WTC11 (cell line): Measurements from ENCODE around the gene DNAJC7. TPM values are rescaled to one million over a fixed set of nuclear protein-coding genes. Genes with fewer than 3 reads are reported as not detected.

Experiments used
- ATAC-seq: fragments of 200-7000 bp; cut with Tn5 transposase; 2 replicates; pipeline ENCODE4 v1.10.0; 2021; ENCODE audit warnings: mild to moderate bottlenecking, moderate library complexity
- CTCF ChIA-PET: fragments of 300-600 bp; sonication (Branson Sonifier 250); formaldehyde crosslinking; loops from one replicate; lab custom pipeline; 2021; ENCODE audit warnings: antibody characterized with exemption; lab: Charles Lee
- POLR2A ChIA-PET: fragments of 350-600 bp; sonication (Branson Sonifier 250); formaldehyde crosslinking; loops from one replicate; lab custom pipeline; 2021; ENCODE audit warnings: antibody characterized with exemption; lab: Charles Lee
- DNase-seq: peaks from one replicate; pipeline ENCODE4 v3.0.0; 2021; ENCODE audit warnings: low spot score
- H3K27ac Mint-ChIP-seq: 2 replicates; pipeline ENCODE4 v1.8.0; 2021; ENCODE audit warnings: mixed read lengths
- H3K27me3 Mint-ChIP-seq: 2 replicates; pipeline ENCODE4 v1.8.0; 2021; ENCODE audit warnings: low read depth, mild to moderate bottlenecking, moderate library complexity, mixed read lengths
- H3K36me3 Mint-ChIP-seq: 2 replicates; pipeline ENCODE4 v1.8.0; 2021; ENCODE audit warnings: mixed read lengths
- H3K4me1 Mint-ChIP-seq: 2 replicates; pipeline ENCODE4 v1.8.0; 2022; ENCODE audit warnings: mixed read lengths
- H3K4me3 Mint-ChIP-seq: 2 replicates; pipeline ENCODE4 v1.8.0; 2021; ENCODE audit warnings: mild to moderate bottlenecking, moderate library complexity, mixed read lengths
- H3K9me3 Mint-ChIP-seq: 2 replicates; pipeline ENCODE4 v1.8.0; 2021; ENCODE audit warnings: mixed read lengths
- HMGA2 ChIP-seq: fragments of 250-450 bp; sonication (Bioruptor Pico); IDR thresholded peaks from 2 replicates; pipeline ENCODE4 v1.4.0; 2021; ENCODE audit warnings: mild to moderate bottlenecking, moderate library complexity
- MXD4 ChIP-seq: fragments of 250-450 bp; sonication (Bioruptor Pico); IDR thresholded peaks from 2 replicates; pipeline ENCODE4 v1.8.0; 2021; ENCODE audit warnings: mild to moderate bottlenecking, moderate library complexity, borderline replicate concordance
- RORB ChIP-seq: fragments of 250-450 bp; sonication (Bioruptor Pico); IDR thresholded peaks from 2 replicates; pipeline ENCODE4 v1.9.0; 2021; ENCODE audit warnings: mild to moderate bottlenecking
- TCF7 ChIP-seq: sonication (generic); formaldehyde crosslinking; IDR thresholded peaks from 2 replicates; pipeline ENCODE4 v1.8.0; 2022; ENCODE audit warnings: mild to moderate bottlenecking, low read depth, missing genetic modification reagents, moderate library complexity
- TEAD1 ChIP-seq: sonication (generic); formaldehyde crosslinking; IDR thresholded peaks from 2 replicates; pipeline ENCODE4 v1.8.0; 2022; ENCODE audit warnings: mild to moderate bottlenecking, missing genetic modification reagents
- TP53 ChIP-seq: sonication (generic); formaldehyde crosslinking; IDR thresholded peaks from 2 replicates; pipeline ENCODE4 v1.8.1; 2023; ENCODE audit warnings: mild to moderate bottlenecking, missing genetic modification reagents
- ZBTB21 ChIP-seq: sonication (generic); formaldehyde crosslinking; IDR thresholded peaks from 2 replicates; pipeline ENCODE4 v1.8.1; 2023; ENCODE audit warnings: mild to moderate bottlenecking, missing genetic modification reagents, borderline replicate concordance
- ZNF138 ChIP-seq: sonication (generic); formaldehyde crosslinking; conservative IDR thresholded peaks from 2 replicates; pipeline ENCODE4 v1.8.1; 2022; ENCODE audit warnings: mild to moderate bottlenecking, moderate library complexity, missing genetic modification reagents
- ZNF396 ChIP-seq: fragments of 250-450 bp; sonication (Bioruptor Pico); IDR thresholded peaks from 2 replicates; pipeline ENCODE4 v1.8.0; 2021; ENCODE audit warnings: mild to moderate bottlenecking, moderate library complexity, borderline replicate concordance
- ZNF416 ChIP-seq: fragments of 250-450 bp; sonication (Bioruptor Pico); IDR thresholded peaks from 2 replicates; pipeline ENCODE4 v1.9.0; 2021; ENCODE audit warnings: mild to moderate bottlenecking, inconsistent platforms
- ZNF423 ChIP-seq: fragments of 250-450 bp; sonication (Bioruptor Pico); IDR thresholded peaks from 2 replicates; pipeline ENCODE4 v2.1.2; 2022; ENCODE audit warnings: mild to moderate bottlenecking, moderate library complexity
- total RNA-seq: library from RNA; stranded (reverse); gene quantifications from 3 replicates; pipeline ENCODE4 v1.2.3, GENCODE V29; 2021
- TF ChIP-seq, protein P1 (sequence below): sonication (generic); formaldehyde crosslinking; IDR thresholded peaks from 2 replicates; pipeline ENCODE4 v1.8.1; 2022; ENCODE audit warnings: mild to moderate bottlenecking, moderate library complexity, missing genetic modification reagents
- TF ChIP-seq, protein P2 (sequence below): sonication (generic); formaldehyde crosslinking; conservative IDR thresholded peaks from 2 replicates; pipeline ENCODE4 v1.8.1; 2022; ENCODE audit warnings: mild to moderate bottlenecking, missing genetic modification reagents
- TF ChIP-seq, protein P3 (sequence below): fragments of 250-450 bp; sonication (Bioruptor Pico); conservative IDR thresholded peaks from 2 replicates; pipeline ENCODE4 v1.9.0; 2021; ENCODE audit warnings: mild to moderate bottlenecking
- TF ChIP-seq, protein P4 (sequence below): sonication (generic); formaldehyde crosslinking; IDR thresholded peaks from 2 replicates; pipeline ENCODE4 v1.8.0; 2022; ENCODE audit warnings: mild to moderate bottlenecking, missing genetic modification reagents
- TF ChIP-seq, protein P5 (sequence below): fragments of 250-450 bp; sonication (Bioruptor Pico); IDR thresholded peaks from 2 replicates; pipeline ENCODE4 v1.8.0; 2021; ENCODE audit warnings: mild to moderate bottlenecking
- TF ChIP-seq, protein P6 (sequence below): fragments of 250-450 bp; sonication (Bioruptor Pico); IDR thresholded peaks from 2 replicates; pipeline ENCODE4 v1.9.0; 2021; ENCODE audit warnings: mild to moderate bottlenecking
- TF ChIP-seq, protein P7 (sequence below): sonication (generic); formaldehyde crosslinking; IDR thresholded peaks from 2 replicates; pipeline ENCODE4 v1.8.0; 2022; ENCODE audit warnings: mild to moderate bottlenecking, missing genetic modification reagents

Gene DNAJC7
- total RNA-seq, 1 experiment from 2014 or later: 140 TPM

DNA sequence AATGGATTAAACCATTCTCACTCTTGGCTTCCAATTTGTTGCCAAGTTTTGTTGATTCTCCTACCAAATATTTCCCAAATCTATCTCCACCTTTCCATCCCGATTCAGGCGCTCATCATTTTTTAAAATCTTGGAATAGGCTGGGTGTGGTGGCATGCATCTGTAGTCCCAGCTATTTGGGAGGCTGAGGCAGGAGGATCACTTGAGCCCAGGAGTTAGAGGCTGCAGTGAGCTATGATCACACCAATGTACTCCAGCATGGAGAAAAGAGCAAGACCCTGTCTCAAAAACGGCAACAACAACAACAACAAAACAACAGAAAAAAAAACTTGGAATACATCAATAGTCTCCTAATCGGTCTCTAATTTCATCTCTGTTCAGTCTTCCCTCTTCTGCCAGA, 1.7 kb upstream of the DNAJC7 start (continued):
- TF ChIP-seq RORB (CRISPR knock-in tag) (no peak), HMGA2 (CRISPR knock-in tag) (no peak), ZNF138 (CRISPR knock-in tag) (no peak), ZBTB21 (no peak)

DNA sequence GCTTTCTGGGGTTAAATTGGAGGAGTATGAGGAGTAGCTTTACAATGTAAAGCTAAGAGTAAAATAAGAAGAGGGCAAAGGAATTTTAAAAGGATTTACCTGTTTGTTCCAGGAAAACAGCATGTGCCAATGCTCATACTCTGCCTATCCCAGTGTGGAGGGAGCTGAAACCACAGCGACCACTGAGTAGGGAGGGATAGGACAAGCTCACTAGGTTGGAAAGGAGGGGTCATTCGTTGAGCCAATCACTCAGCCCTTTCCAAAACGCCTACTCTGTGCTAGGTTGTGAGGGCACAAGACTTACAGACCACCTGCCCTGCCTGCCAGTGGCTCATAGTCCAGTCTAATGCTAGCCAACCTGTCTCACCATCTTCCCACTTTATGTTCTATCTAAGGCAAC, 1.1 kb upstream of the DNAJC7 start:
- Mint-ChIP-seq H3K36me3 (peaks cover 20% of the 10 kb centered on the region), H3K4me3 (peak overlapping the region; percentile 95), H3K27ac (peak overlapping the region; percentile 98), H3K9me3 (0 out of 2 replicates have a peak, but pooled peaks cover 4% of the 10 kb centered on the region), H3K27me3 (no peaks in the 10 kb centered on the region), H3K4me1 (peaks cover 42% of the 10 kb centered on the region)
- ATAC-seq: peak; percentile 52
- TF ChIP-seq, protein P1, sequence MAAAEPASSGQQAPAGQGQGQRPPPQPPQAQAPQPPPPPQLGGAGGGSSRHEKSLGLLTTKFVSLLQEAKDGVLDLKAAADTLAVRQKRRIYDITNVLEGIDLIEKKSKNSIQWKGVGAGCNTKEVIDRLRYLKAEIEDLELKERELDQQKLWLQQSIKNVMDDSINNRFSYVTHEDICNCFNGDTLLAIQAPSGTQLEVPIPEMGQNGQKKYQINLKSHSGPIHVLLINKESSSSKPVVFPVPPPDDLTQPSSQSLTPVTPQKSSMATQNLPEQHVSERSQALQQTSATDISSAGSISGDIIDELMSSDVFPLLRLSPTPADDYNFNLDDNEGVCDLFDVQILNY (CRISPR knock-in tag): no peak
- TF ChIP-seq, protein P2, sequence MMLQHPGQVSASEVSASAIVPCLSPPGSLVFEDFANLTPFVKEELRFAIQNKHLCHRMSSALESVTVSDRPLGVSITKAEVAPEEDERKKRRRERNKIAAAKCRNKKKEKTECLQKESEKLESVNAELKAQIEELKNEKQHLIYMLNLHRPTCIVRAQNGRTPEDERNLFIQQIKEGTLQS: no peak
- TF ChIP-seq TCF7 (CRISPR knock-in tag): no peak
- TF ChIP-seq, protein P3, sequence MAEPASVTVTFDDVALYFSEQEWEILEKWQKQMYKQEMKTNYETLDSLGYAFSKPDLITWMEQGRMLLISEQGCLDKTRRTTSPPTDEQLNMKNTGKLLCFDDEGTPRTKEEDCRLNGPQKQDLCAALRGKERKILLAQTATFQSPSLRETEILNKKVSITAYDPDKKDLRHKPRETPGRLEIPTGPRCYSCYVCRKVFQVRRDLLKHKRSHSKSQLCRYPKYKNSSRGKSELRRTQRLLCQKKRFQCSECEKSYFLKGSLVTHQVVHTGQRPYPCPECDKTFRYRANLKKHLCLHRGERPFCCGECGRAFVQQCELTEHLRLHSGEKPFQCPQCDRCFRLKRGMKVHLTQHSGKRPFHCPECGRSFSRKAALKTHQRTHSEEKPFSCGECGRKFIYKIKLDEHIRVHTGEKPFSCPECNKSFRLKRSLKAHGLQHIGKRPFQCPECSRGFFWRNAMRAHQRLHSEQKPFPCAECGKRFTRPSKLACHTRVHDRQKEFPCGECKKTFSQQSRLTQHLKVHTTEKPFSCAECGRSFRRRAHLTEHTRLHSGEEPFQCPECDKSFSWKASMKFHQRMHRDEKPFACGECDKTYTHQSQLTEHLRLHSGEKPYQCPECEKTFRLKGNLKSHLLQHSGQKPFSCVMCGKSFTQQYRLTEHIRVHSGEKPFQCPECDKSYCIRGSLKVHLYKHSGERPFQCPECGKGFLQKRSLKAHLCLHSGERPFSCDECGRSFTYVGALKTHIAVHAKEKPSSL (CRISPR knock-in tag): no peak
- no peak for TF ChIP-seq ZNF416 (CRISPR knock-in tag)
- TF ChIP-seq HMGA2 (CRISPR knock-in tag): no peak
- TF ChIP-seq, protein P4, sequence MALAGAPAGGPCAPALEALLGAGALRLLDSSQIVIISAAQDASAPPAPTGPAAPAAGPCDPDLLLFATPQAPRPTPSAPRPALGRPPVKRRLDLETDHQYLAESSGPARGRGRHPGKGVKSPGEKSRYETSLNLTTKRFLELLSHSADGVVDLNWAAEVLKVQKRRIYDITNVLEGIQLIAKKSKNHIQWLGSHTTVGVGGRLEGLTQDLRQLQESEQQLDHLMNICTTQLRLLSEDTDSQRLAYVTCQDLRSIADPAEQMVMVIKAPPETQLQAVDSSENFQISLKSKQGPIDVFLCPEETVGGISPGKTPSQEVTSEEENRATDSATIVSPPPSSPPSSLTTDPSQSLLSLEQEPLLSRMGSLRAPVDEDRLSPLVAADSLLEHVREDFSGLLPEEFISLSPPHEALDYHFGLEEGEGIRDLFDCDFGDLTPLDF: no peak
- TF ChIP-seq ZNF396 (CRISPR knock-in tag): no peak
- TF ChIP-seq, protein P5, sequence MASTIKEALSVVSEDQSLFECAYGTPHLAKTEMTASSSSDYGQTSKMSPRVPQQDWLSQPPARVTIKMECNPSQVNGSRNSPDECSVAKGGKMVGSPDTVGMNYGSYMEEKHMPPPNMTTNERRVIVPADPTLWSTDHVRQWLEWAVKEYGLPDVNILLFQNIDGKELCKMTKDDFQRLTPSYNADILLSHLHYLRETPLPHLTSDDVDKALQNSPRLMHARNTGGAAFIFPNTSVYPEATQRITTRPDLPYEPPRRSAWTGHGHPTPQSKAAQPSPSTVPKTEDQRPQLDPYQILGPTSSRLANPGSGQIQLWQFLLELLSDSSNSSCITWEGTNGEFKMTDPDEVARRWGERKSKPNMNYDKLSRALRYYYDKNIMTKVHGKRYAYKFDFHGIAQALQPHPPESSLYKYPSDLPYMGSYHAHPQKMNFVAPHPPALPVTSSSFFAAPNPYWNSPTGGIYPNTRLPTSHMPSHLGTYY (CRISPR knock-in tag): no peak
- CTCF ChIA-PET: interaction anchor here (0.6 to 6.8 kb wide), 20 partner anchors 9 to 234 kb away, joined by 3 to 108 read pairs (median 6); partner anchors contain the start of genes CNP, DHX58, GHDC and KAT2A
- no peak for DNase-seq
- POLR2A ChIA-PET: interaction anchor here (1.2 to 3.1 kb wide), 7 partner anchors 9 to 233 kb away, joined by 3 to 13 read pairs (median 6); partner anchors contain the start of gene ACLY

DNA sequence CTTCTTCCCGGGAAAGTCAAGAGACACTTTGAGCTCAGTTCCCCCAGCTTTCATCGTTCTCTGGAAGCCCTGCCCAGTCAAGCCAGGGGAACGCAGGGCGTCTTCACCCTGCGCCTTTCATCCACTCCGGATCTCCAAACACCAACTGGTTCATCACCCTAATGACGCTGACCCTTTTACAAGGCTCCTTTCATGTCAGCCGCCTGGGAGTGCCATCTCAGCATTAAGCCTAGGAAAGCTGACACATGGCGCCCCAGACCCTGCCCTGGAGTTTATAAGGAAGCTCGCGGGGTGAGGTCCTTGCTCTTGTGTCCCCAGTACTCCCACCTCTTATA, 594 bp upstream of the DNAJC7 start:
- ATAC-seq: peak; percentile 6
- CTCF ChIA-PET: interaction anchor here (0.6 to 6.8 kb wide), 26 partner anchors 9 to 510 kb away, joined by 3 to 108 read pairs (median 4); partner anchors contain the start of genes C17orf113, CNP, DHX58 and GHDC
- peaks cover 47% of the 10 kb centered on the region for H3K4me1 Mint-ChIP-seq

More for the DNA sequence above, 594 bp upstream of the DNAJC7 start:
- Mint-ChIP-seq H3K27me3 (no peaks in the 10 kb centered on the region), H3K9me3 (0 out of 2 replicates have a peak, but pooled peaks cover 4% of the 10 kb centered on the region), H3K27ac (peak overlapping the region; percentile 98), H3K36me3 (peaks cover 15% of the 10 kb centered on the region), H3K4me3 (peak overlapping the region; percentile 95)
- no peak for DNase-seq
- POLR2A ChIA-PET: interaction anchor here (0.7 to 3.1 kb wide), 11 partner anchors 9 to 233 kb away, joined by 3 to 13 read pairs (median 6); partner anchors contain the start of genes ACLY, ODAD4 and ZNF385C
- TF ChIP-seq ZNF423: no peak
- TF ChIP-seq TP53: no peak
- TF ChIP-seq, protein P6, sequence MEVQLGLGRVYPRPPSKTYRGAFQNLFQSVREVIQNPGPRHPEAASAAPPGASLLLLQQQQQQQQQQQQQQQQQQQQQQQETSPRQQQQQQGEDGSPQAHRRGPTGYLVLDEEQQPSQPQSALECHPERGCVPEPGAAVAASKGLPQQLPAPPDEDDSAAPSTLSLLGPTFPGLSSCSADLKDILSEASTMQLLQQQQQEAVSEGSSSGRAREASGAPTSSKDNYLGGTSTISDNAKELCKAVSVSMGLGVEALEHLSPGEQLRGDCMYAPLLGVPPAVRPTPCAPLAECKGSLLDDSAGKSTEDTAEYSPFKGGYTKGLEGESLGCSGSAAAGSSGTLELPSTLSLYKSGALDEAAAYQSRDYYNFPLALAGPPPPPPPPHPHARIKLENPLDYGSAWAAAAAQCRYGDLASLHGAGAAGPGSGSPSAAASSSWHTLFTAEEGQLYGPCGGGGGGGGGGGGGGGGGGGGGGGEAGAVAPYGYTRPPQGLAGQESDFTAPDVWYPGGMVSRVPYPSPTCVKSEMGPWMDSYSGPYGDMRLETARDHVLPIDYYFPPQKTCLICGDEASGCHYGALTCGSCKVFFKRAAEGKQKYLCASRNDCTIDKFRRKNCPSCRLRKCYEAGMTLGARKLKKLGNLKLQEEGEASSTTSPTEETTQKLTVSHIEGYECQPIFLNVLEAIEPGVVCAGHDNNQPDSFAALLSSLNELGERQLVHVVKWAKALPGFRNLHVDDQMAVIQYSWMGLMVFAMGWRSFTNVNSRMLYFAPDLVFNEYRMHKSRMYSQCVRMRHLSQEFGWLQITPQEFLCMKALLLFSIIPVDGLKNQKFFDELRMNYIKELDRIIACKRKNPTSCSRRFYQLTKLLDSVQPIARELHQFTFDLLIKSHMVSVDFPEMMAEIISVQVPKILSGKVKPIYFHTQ (CRISPR knock-in tag): no peak
- TF ChIP-seq TEAD1 (CRISPR knock-in tag): no peak
- TF ChIP-seq, protein P7, sequence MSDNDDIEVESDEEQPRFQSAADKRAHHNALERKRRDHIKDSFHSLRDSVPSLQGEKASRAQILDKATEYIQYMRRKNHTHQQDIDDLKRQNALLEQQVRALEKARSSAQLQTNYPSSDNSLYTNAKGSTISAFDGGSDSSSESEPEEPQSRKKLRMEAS: no peak
- TF ChIP-seq MXD4 (CRISPR knock-in tag): no peak
- TF ChIP-seq RORB (CRISPR knock-in tag): no peak
